Hepatocyte (in vitro differentiated cells): ENCODE results near the gene ARHGAP9. TPM values are rescaled to one million over a fixed set of nuclear protein-coding genes. Genes with fewer than 3 reads are reported as not detected.
"Not testable (repeated sequence)": the region's sequence is repeated elsewhere in the genome, so short reads cannot be mapped to it uniquely, and the experiment has no call there.

Experiments used
- DNase-seq: peaks from one replicate; pipeline ENCODE4 v3.0.0-alpha.2; 2016; ENCODE audit warnings: low spot score
- H2AFZ ChIP-seq: fragments of 200-600 bp; sonication (generic); 2 replicates; pipeline ENCODE4 v1.6.0; 2016; ENCODE audit warnings: antibody characterized with exemption, mild to moderate bottlenecking
- H3K27ac ChIP-seq: fragments of 200-600 bp; sonication (generic); 2 replicates; pipeline ENCODE4 v1.5.1; 2016; ENCODE audit warnings: mild to moderate bottlenecking
- H3K27me3 ChIP-seq: fragments of 200-600 bp; sonication (generic); 2 replicates; pipeline ENCODE4 v1.6.1; 2016
- H3K36me3 ChIP-seq: fragments of 200-600 bp; sonication (generic); replicated peaks from 2 replicates; pipeline ENCODE4 v1.5.1; 2016; ENCODE audit warnings: low read depth; ENCODE audit not compliant: insufficient read depth
- H3K4me1 ChIP-seq: fragments of 200-600 bp; sonication (generic); 2 replicates; pipeline ENCODE4 v1.5.1; 2016; ENCODE audit warnings: mild to moderate bottlenecking, moderate library complexity; ENCODE audit not compliant: insufficient read depth
- H3K4me2 ChIP-seq: fragments of 200-600 bp; sonication (generic); 2 replicates; pipeline ENCODE4 v1.6.0; 2016
- H3K4me3 ChIP-seq: fragments of 200-600 bp; sonication (generic); 2 replicates; pipeline ENCODE4 v1.5.1; 2016; ENCODE audit warnings: mild to moderate bottlenecking
- H3K79me2 ChIP-seq: fragments of 200-600 bp; sonication (generic); 2 replicates; pipeline ENCODE4 v1.6.0; 2017; ENCODE audit warnings: mild to moderate bottlenecking
- H3K9me2 ChIP-seq: fragments of 200-600 bp; sonication (generic); replicated peaks from 2 replicates; pipeline ENCODE4 v1.6.0; 2017; ENCODE audit warnings: mild to moderate bottlenecking; ENCODE audit not compliant: insufficient read depth
- H3K9me3 ChIP-seq: fragments of 200-600 bp; sonication (generic); 2 replicates; pipeline ENCODE4 v1.5.1; 2016; ENCODE audit warnings: low read depth, mild to moderate bottlenecking
- H4K20me1 ChIP-seq: fragments of 200-600 bp; sonication (generic); 2 replicates; pipeline ENCODE4 v1.6.0; 2016; ENCODE audit warnings: mild to moderate bottlenecking; ENCODE audit not compliant: insufficient read depth, poor library complexity, severe bottlenecking
- EZH2 ChIP-seq: fragments of 200-600 bp; sonication (generic); IDR thresholded peaks from 2 replicates; pipeline ENCODE4 v1.6.1; 2016; ENCODE audit warnings: antibody characterized with exemption, mild to moderate bottlenecking, borderline replicate concordance
- EZH2phosphoT487 ChIP-seq: fragments of 200-600 bp; sonication (generic); IDR thresholded peaks from one replicate; pipeline ENCODE4 v1.6.1; 2018; ENCODE audit warnings: antibody characterized with exemption, mild to moderate bottlenecking, low read depth, moderate library complexity; ENCODE audit not compliant: unreplicated experiment, severe bottlenecking
- WGBS: methylation state at CpG from one replicate; pipeline ENCODE4 v1.1.6; 2016; ENCODE audit warnings: low lambda C conversion rate; ENCODE audit errors: missing lambda C conversion rate; 5-methylcytosine and 5-hydroxymethylcytosine counted together
- polyA plus RNA-seq: library from polyadenylated mRNA; unstranded; fragments of >200 nt; fragmentation: Nextera tagmentation; extraction: Ambion mirVana; gene quantifications from 2 replicates; pipeline ENCODE4 v1.2.1, GENCODE V29; 2016
- total RNA-seq: library from RNA; depleted of rRNA; stranded (reverse); fragments of >200 nt; gene quantifications from 2 replicates; pipeline ENCODE4 v1.2.3, GENCODE V29; 2014
- TF ChIP-seq, protein P1 (sequence below): fragments of 200-600 bp; sonication (generic); IDR thresholded peaks from 2 replicates; pipeline ENCODE4 v1.5.1; 2016; ENCODE audit warnings: antibody characterized with exemption, mild to moderate bottlenecking; ENCODE audit not compliant: poor library complexity

ARHGAP9 gene
- total and polyA plus RNA-seq, 2 experiments from 2014 or later, result 2.0 to 2.2 TPM

- Histone ChIP-seq H3K4me2 (no peak overlapping the region), H4K20me1 (no peaks in the 10 kb centered on the region), H2AFZ (no peak overlapping the region), H3K4me3 (no peak overlapping the region), H3K9me3 (no peaks in the 10 kb centered on the region), H3K9me2 (no peaks in the 10 kb centered on the region), H3K27ac (no peak overlapping the region), H3K27me3 (no peaks in the 10 kb centered on the region), H3K79me2 (no peaks in the 10 kb centered on the region), H3K4me1 (peaks cover 7% of the 10 kb centered on the region), H3K36me3 (no peaks in the 10 kb centered on the region)
- no peak for TF ChIP-seq EZH2
- no peak for TF ChIP-seq EZH2phosphoT487
- TF ChIP-seq, protein P1, sequence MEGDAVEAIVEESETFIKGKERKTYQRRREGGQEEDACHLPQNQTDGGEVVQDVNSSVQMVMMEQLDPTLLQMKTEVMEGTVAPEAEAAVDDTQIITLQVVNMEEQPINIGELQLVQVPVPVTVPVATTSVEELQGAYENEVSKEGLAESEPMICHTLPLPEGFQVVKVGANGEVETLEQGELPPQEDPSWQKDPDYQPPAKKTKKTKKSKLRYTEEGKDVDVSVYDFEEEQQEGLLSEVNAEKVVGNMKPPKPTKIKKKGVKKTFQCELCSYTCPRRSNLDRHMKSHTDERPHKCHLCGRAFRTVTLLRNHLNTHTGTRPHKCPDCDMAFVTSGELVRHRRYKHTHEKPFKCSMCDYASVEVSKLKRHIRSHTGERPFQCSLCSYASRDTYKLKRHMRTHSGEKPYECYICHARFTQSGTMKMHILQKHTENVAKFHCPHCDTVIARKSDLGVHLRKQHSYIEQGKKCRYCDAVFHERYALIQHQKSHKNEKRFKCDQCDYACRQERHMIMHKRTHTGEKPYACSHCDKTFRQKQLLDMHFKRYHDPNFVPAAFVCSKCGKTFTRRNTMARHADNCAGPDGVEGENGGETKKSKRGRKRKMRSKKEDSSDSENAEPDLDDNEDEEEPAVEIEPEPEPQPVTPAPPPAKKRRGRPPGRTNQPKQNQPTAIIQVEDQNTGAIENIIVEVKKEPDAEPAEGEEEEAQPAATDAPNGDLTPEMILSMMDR, result no peak
- no peak for DNase-seq
- 96% methylated on average over 6 of the region's 6 CpGs for WGBS
Observed at GRCh38 chr12:57446292-57446960, 33.2 kb downstream of the ARHGAP9 start.

DNA sequence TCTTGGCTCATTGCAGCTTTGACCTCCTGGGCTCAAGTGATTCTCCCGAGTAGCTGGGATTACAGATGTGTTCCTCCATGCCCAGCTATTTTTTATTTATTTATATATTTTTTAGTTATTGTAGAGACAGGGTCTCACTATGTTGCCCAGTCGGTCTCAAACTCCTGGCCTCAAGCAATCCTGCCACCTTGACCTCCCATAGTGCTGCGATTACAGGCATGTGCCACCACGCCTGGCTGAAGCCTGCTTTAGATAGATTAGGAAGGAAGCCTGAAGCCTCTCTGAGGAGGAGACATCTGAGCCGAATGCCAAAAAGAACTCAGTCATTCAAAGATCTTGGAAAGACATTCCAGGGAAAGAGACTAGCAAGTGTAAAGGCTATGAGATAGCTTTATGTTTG lies 34.9 kb downstream of the ARHGAP9 start:
- no peak overlapping the region for H3K27ac ChIP-seq
- no peaks in the 10 kb centered on the region for H3K27me3 ChIP-seq
- H3K9me3 ChIP-seq, result no peaks in the 10 kb centered on the region
- H3K9me2 ChIP-seq, result no peaks in the 10 kb centered on the region
- H2AFZ ChIP-seq, result no peak overlapping the region
- DNase-seq, result no peak
- 82% methylated on average over 5 of the region's 5 CpGs for WGBS
- H3K4me2 ChIP-seq, result no peak overlapping the region
- no peaks in the 10 kb centered on the region for H4K20me1 ChIP-seq
- no peaks in the 10 kb centered on the region for H3K79me2 ChIP-seq
- H3K4me1 ChIP-seq, result no peaks in the 10 kb centered on the region
- no peaks in the 10 kb centered on the region for H3K36me3 ChIP-seq
- no peak overlapping the region for H3K4me3 ChIP-seq
- TF ChIP-seq EZH2phosphoT487 (no peak), EZH2 (no peak)
- TF ChIP-seq, protein P1, result no peak

DNA sequence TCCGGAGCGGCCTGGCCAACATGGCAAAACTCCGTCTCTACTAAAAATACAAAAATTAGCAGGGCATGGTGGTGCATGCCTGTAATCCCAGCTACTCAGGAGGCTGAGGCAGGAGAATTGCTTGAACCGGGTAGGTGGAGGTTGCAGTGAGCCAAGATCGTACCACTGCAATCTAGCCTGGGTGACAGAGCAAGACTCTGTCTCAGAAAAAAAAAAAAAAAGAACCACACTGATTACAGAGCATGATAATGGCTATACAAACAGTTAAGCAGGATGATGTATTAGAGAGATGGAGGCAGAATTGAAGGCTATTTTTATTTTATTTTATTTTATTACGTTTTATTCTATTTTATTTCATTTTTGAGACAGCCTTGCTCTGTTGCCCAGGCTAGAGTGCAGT lies 35.3 kb downstream of the ARHGAP9 start:
- not testable (repeated sequence) for H3K9me2 ChIP-seq, H4K20me1 ChIP-seq, H3K27ac ChIP-seq, H3K9me3 ChIP-seq, H2AFZ ChIP-seq, H3K27me3 ChIP-seq, DNase-seq, H3K79me2 ChIP-seq, H3K4me3 ChIP-seq, H3K36me3 ChIP-seq, H3K4me2 ChIP-seq, H3K4me1 ChIP-seq
- 87% methylated on average over 6 of the region's 6 CpGs for WGBS

GRCh38 chr12:57441846-57442427 lies 37.7 kb downstream of the ARHGAP9 start:
- TF ChIP-seq EZH2phosphoT487 (no peak), EZH2 (no peak)
- TF ChIP-seq, protein P1, result no peak
- Histone ChIP-seq H3K9me3 (no peaks in the 10 kb centered on the region), H3K4me1 (no peaks in the 10 kb centered on the region), H3K36me3 (no peaks in the 10 kb centered on the region), H3K4me3 (no peak overlapping the region), H4K20me1 (no peaks in the 10 kb centered on the region), H3K9me2 (no peaks in the 10 kb centered on the region), H3K4me2 (no peak overlapping the region), H3K79me2 (no peaks in the 10 kb centered on the region), H3K27ac (no peak overlapping the region), H2AFZ (no peak overlapping the region), H3K27me3 (no peaks in the 10 kb centered on the region)
- DNase-seq, result no peak
- 93% methylated on average over 1 of the region's 1 CpG for WGBS

DNA sequence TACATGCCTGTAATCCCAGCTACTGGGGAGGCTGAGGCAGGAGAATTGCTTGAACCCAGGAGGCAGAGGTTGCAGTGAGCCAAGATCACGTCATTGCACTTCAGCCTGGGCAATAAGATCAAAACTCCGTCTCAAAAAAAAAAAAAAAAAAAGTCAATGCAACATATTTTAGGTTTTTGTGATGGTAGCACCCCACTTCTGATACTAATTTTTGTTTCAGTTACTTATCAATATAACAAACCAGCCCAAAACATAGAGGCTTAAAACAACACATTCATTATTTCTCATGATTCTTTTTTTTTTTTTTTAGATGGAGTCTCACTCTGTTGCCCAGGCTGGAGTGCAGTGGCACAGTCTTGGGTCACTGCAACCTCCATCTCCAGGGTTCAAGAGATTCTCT lies 38.3 kb downstream of the ARHGAP9 start:
- H4K20me1 ChIP-seq, H2AFZ ChIP-seq, DNase-seq, H3K4me2 ChIP-seq, H3K79me2 ChIP-seq, H3K9me2 ChIP-seq, H3K27me3 ChIP-seq, H3K4me1 ChIP-seq, H3K9me3 ChIP-seq, H3K4me3 ChIP-seq, H3K36me3 ChIP-seq, H3K27ac ChIP-seq: not testable (repeated sequence)
- WGBS, result 96% methylated on average over 2 of the region's 2 CpGs
